Measurements from ENCODE around the gene HDAC11. TPM values are rescaled to one million over a fixed set of nuclear protein-coding genes. Genes with fewer than 3 reads are reported as not detected.

HDAC11 gene
- polyA plus RNA-seq, 3 donors, result 2.9 to 3.9 (median 3.5) TPM

GRCh38 chr3:13501521-13501920, 21.4 kb downstream of the HDAC11 start:
- H3K4me3 Mint-ChIP-seq, result no peak overlapping the region
- no peak overlapping the region for H3K9ac ChIP-seq (ENCODE audit: insufficient read depth, low read length, poor library complexity, severe bottlenecking)
- no peak overlapping the region for H3K4me2 ChIP-seq (replicated peaks; ENCODE audit: extremely low read depth, low read length, poor library complexity, severe bottlenecking)
- no peak overlapping the region for H3K27ac ChIP-seq (ENCODE audit: low read depth in 1 of 2, low read length in 2 of 2)
- H3K27ac Mint-ChIP-seq, result no peak overlapping the region
- intact Hi-C loops (cut with micrococcal nuclease), result no loop called here
- H4K20me1 ChIP-seq (ENCODE audit: insufficient read depth, low read length), result no peaks in the 10 kb centered on the region
- H3K27me3 Mint-ChIP-seq (ENCODE audit: low read depth in 3 of 3), result peaks cover 0 to 5% (median 1%) of the 10 kb centered on the region in 3 donors
- H3K4me1 Mint-ChIP-seq, result no peaks in the 10 kb centered on the region
- H3K27me3 ChIP-seq (ENCODE audit: control insufficient read depth in 2 of 2, insufficient read depth in 2 of 2, low read length in 2 of 2), result no peaks in the 10 kb centered on the region
- no peak for TF ChIP-seq CTCF (IDR thresholded peaks at IDR 0.05)
- no peaks in the 10 kb centered on the region for H3K9me3 Mint-ChIP-seq
- 100% methylated on average over 3 of the region's 4 CpGs for WGBS (ENCODE audit: insufficient coverage)
- H3K9me3 ChIP-seq (replicated peaks in 1 of 2; ENCODE audit: control insufficient read depth in 1 of 2, insufficient read depth in 1 of 2, low read length in 2 of 2), result no peaks in the 10 kb centered on the region
- peaks cover 0 to 2% of the 10 kb centered on the region in 2 donors for H3K36me3 Mint-ChIP-seq
- no peaks in the 10 kb centered on the region for H3K79me2 ChIP-seq (ENCODE audit: insufficient read depth, low read length)
- H2AFZ ChIP-seq (ENCODE audit: insufficient read depth, low read depth, low read length, poor library complexity, severe bottlenecking), result no peak overlapping the region
- no peak overlapping the region for H3K4me3 ChIP-seq (replicated peaks in 1 of 3; ENCODE audit: low read depth in 2 of 3, low read length in 3 of 3)
- no peak for DNase-seq
- H3K4me1 ChIP-seq (ENCODE audit: control insufficient read depth in 1 of 2, insufficient read depth in 2 of 2, low read length in 2 of 2), result no peaks in the 10 kb centered on the region
- no peaks in the 10 kb centered on the region for H3K36me3 ChIP-seq (replicated peaks in 1 of 2; ENCODE audit: control insufficient read depth in 1 of 2, insufficient read depth in 2 of 2, low read length in 2 of 2)

- Mint-ChIP-seq H3K9me3 (no peaks in the 10 kb centered on the region), H3K4me3 (no peak overlapping the region), H3K4me1 (no peaks in the 10 kb centered on the region), H3K36me3 (peaks cover 0 to 2% of the 10 kb centered on the region in 2 donors), H3K27ac (no peak overlapping the region), H3K27me3 (ENCODE audit: low read depth in 3 of 3) (peaks cover 0 to 7% (median 0%) of the 10 kb centered on the region in 3 donors)
- no peaks in the 10 kb centered on the region for H3K9me3 ChIP-seq (replicated peaks in 1 of 2; ENCODE audit: control insufficient read depth in 1 of 2, insufficient read depth in 1 of 2, low read length in 2 of 2)
- H3K4me3 ChIP-seq (replicated peaks in 1 of 3; ENCODE audit: low read depth in 2 of 3, low read length in 3 of 3), result no peak overlapping the region
- no peak overlapping the region for H3K9ac ChIP-seq (ENCODE audit: insufficient read depth, low read length, poor library complexity, severe bottlenecking)
- H3K4me1 ChIP-seq (ENCODE audit: control insufficient read depth in 1 of 2, insufficient read depth in 2 of 2, low read length in 2 of 2), result no peaks in the 10 kb centered on the region
- no peak overlapping the region for H3K27ac ChIP-seq (ENCODE audit: low read depth in 1 of 2, low read length in 2 of 2)
- H3K36me3 ChIP-seq (replicated peaks in 1 of 2; ENCODE audit: control insufficient read depth in 1 of 2, insufficient read depth in 2 of 2, low read length in 2 of 2), result no peaks in the 10 kb centered on the region
- H4K20me1 ChIP-seq (ENCODE audit: insufficient read depth, low read length), result no peaks in the 10 kb centered on the region
- intact Hi-C loops (cut with micrococcal nuclease), result no loop called here
- no peak overlapping the region for H3K4me2 ChIP-seq (replicated peaks; ENCODE audit: extremely low read depth, low read length, poor library complexity, severe bottlenecking)
- WGBS (ENCODE audit: insufficient coverage), result 95% methylated on average over 12 of the region's 18 CpGs
- no peak for DNase-seq
- H3K27me3 ChIP-seq (ENCODE audit: control insufficient read depth in 2 of 2, insufficient read depth in 2 of 2, low read length in 2 of 2), result no peaks in the 10 kb centered on the region
- no peaks in the 10 kb centered on the region for H3K79me2 ChIP-seq (ENCODE audit: insufficient read depth, low read length)
- H2AFZ ChIP-seq (ENCODE audit: insufficient read depth, low read depth, low read length, poor library complexity, severe bottlenecking), result no peak overlapping the region
- TF ChIP-seq CTCF (IDR thresholded peaks at IDR 0.05), result no peak
Measured at GRCh38 chr3:13501958-13502790, 22.1 kb downstream of the HDAC11 start.

Data from CD14-positive monocyte (primary cell).